Astrocyte (in vitro differentiated cells and primary cell): Measurements from ENCODE around the gene GJC1. TPM values are rescaled to one million over a fixed set of nuclear protein-coding genes. Genes with fewer than 3 reads are reported as not detected.

ENCODE experiments used
- DNase-seq: peaks from one replicate; pipeline ENCODE4 v3.0.0-alpha.2; 2010; ENCODE audit warnings: low read depth
- FAIRE-seq: peaks from 2 replicates; lab custom pipeline; 2011; peaks lifted over from hg19 to GRCh38; lab: Jason Lieb, UNC
- H2AFZ ChIP-seq: 2 replicates; pipeline ENCODE4 v1.6.0; 2012; ENCODE audit warnings: low read depth, low read length, inconsistent platforms
- H3K27ac ChIP-seq: 2 replicates; pipeline ENCODE4 v1.5.1; 2011; ENCODE audit warnings: low read depth, low read length, inconsistent platforms
- H3K27me3 ChIP-seq: 2 replicates; pipeline ENCODE4 v1.6.0; 2011; ENCODE audit warnings: low read length, inconsistent platforms; ENCODE audit not compliant: insufficient read depth
- H3K36me3 ChIP-seq: 2 replicates; pipeline ENCODE4 v1.5.1; 2011; ENCODE audit warnings: low read length, inconsistent platforms; ENCODE audit not compliant: insufficient read depth
- H3K4me1 ChIP-seq: 2 replicates; pipeline ENCODE4 v1.5.1; 2011; ENCODE audit warnings: low read length, inconsistent platforms; ENCODE audit not compliant: insufficient read depth
- H3K4me2 ChIP-seq: 2 replicates; pipeline ENCODE4 v1.6.0; 2012; ENCODE audit warnings: low read length, inconsistent platforms
- H3K4me3 ChIP-seq: 2 replicates; pipeline ENCODE4 v1.5.1; 2011; ENCODE audit warnings: low read depth, mild to moderate bottlenecking, low read length, inconsistent platforms; ENCODE audit not compliant: insufficient read depth
- H3K79me2 ChIP-seq: 2 replicates; pipeline ENCODE4 v1.6.0; 2012; ENCODE audit warnings: mild to moderate bottlenecking, low read length, inconsistent platforms; ENCODE audit not compliant: insufficient read depth
- H3K9ac ChIP-seq: 2 replicates; pipeline ENCODE4 v1.6.0; 2012; ENCODE audit warnings: mild to moderate bottlenecking, low read length, inconsistent platforms
- H3K9me3 ChIP-seq: 2 replicates; pipeline ENCODE4 v1.5.1; 2012; ENCODE audit warnings: low read depth, mild to moderate bottlenecking, low read length, inconsistent platforms; ENCODE audit not compliant: insufficient read depth
- H4K20me1 ChIP-seq: 2 replicates; pipeline ENCODE4 v1.6.0; 2012; ENCODE audit warnings: low read length, inconsistent platforms; ENCODE audit not compliant: insufficient read depth
- H3K27ac Mint-ChIP-seq: one replicate; pipeline ENCODE4 v1.8.0; 2021; ENCODE audit warnings: mild to moderate bottlenecking, mixed read lengths; ENCODE audit not compliant: unreplicated experiment
- H3K27me3 Mint-ChIP-seq: one replicate; pipeline ENCODE4 v1.8.0; 2021; ENCODE audit warnings: low read depth, mixed read lengths; ENCODE audit not compliant: unreplicated experiment
- H3K36me3 Mint-ChIP-seq: one replicate; pipeline ENCODE4 v1.8.0; 2021; ENCODE audit warnings: low read depth, mixed read lengths; ENCODE audit not compliant: unreplicated experiment
- H3K4me1 Mint-ChIP-seq: one replicate; pipeline ENCODE4 v1.8.0; 2021; ENCODE audit warnings: low read depth, mixed read lengths; ENCODE audit not compliant: unreplicated experiment
- H3K4me3 Mint-ChIP-seq: one replicate; pipeline ENCODE4 v1.8.0; 2021; ENCODE audit warnings: mild to moderate bottlenecking, moderate library complexity, mixed read lengths; ENCODE audit not compliant: unreplicated experiment
- H3K9me3 Mint-ChIP-seq: one replicate; pipeline ENCODE4 v1.8.0; 2021; ENCODE audit warnings: mild to moderate bottlenecking, mixed read lengths; ENCODE audit not compliant: unreplicated experiment
- CTCF ChIP-seq: IDR thresholded peaks from 2 replicates; pipeline ENCODE4 v1.5.1; 2011; ENCODE audit warnings: low read depth, mild to moderate bottlenecking, inconsistent platforms, low read length, moderate library complexity; ENCODE audit not compliant: insufficient read depth
- EZH2 ChIP-seq: IDR thresholded peaks from 2 replicates; pipeline ENCODE4 v1.6.1; 2012; ENCODE audit warnings: mild to moderate bottlenecking, low read length, inconsistent platforms; ENCODE audit not compliant: insufficient read depth
- total RNA-seq: library from RNA; stranded (reverse); gene quantifications from 2 replicates; pipeline ENCODE4 v1.2.1, GENCODE V29; 2021

GJC1 gene
- total RNA-seq, 1 donor from 2014 or later = 38.4 TPM

GRCh38 chr17:44754276-44754675 is 75.8 kb downstream of the GJC1 start:
- no peak for TF ChIP-seq EZH2
- TF ChIP-seq CTCF = no peak
- Histone ChIP-seq H4K20me1 (no peaks in the 10 kb centered on the region), H3K4me2 (no peak overlapping the region), H3K4me1 (no peaks in the 10 kb centered on the region), H3K27ac (no peak overlapping the region), H3K79me2 (no peaks in the 10 kb centered on the region), H3K4me3 (no peak overlapping the region), H2AFZ (no peak overlapping the region), H3K36me3 (no peaks in the 10 kb centered on the region), H3K9ac (no peak overlapping the region), H3K27me3 (peaks cover 7% of the 10 kb centered on the region), H3K9me3 (no peaks in the 10 kb centered on the region)
- H3K27ac Mint-ChIP-seq = no peak overlapping the region
- H3K4me3 Mint-ChIP-seq = no peak overlapping the region
- no peaks in the 10 kb centered on the region for H3K9me3 Mint-ChIP-seq
- peaks cover 13% of the 10 kb centered on the region for H3K36me3 Mint-ChIP-seq
- FAIRE-seq (no peak), DNase-seq (no peak)
- peaks cover 22% of the 10 kb centered on the region for H3K27me3 Mint-ChIP-seq
- H3K4me1 Mint-ChIP-seq = no peaks in the 10 kb centered on the region

DNA sequence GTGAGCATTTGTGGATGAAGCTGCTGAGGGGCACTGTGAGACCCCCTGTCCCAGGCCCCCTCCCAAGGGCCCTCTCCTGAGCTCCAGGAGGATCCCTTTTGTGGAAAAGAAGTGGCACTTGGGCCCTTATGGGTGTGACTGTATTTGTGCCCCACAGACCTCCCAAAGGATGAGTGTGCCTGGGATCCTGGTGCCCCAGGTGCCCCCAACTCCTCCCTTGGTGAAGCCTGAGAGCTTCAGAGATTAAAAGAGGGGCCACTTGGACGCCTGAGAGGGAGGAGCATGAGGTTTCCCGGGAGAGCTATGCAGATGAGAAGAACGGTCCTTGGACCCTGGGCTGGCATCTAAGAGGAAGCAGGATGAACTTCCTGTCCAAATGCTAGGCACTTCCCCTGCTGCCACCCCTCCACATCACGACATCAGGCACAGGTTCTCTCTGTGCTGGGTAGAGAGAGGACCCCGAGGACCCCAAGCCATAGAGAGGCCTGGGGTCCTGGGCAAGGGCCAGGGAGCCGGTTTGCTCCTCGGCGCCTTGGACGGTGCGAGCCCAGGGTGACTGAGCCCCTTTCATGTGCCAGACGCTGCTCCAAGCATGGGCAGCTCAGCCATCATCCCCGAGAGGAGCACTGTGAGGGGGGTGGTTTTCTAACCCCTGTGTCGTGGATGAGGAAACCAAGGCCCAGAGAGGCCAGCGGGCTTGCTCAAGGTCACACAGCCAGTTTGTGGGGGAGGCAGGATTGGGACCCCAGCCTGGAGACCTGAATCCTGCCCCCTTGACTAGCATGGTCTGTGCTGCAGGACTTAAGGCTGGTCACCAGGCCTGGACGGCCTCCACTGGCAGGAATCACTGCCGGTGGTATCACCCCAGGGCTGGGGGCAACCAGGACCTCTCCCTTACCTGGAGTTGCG is 76.9 kb downstream of the GJC1 start:
- no peak overlapping the region for H2AFZ ChIP-seq
- no peaks in the 10 kb centered on the region for H3K79me2 ChIP-seq
- peaks cover 4% of the 10 kb centered on the region for H3K27me3 ChIP-seq
- Mint-ChIP-seq H3K4me3 (no peak overlapping the region), H3K4me1 (no peaks in the 10 kb centered on the region), H3K27ac (no peak overlapping the region), H3K9me3 (no peaks in the 10 kb centered on the region), H3K36me3 (peaks cover 16% of the 10 kb centered on the region), H3K27me3 (peaks cover 21% of the 10 kb centered on the region)
- H3K4me3 ChIP-seq = no peak overlapping the region
- no peaks in the 10 kb centered on the region for H3K4me1 ChIP-seq
- no peak overlapping the region for H3K27ac ChIP-seq
- no peak for DNase-seq
- H4K20me1 ChIP-seq = no peaks in the 10 kb centered on the region
- no peak overlapping the region for H3K9ac ChIP-seq
- TF ChIP-seq EZH2 (no peak), CTCF (no peak)
- H3K36me3 ChIP-seq = no peaks in the 10 kb centered on the region
- no peaks in the 10 kb centered on the region for H3K9me3 ChIP-seq
- no peak overlapping the region for H3K4me2 ChIP-seq
- no peak for FAIRE-seq

DNA sequence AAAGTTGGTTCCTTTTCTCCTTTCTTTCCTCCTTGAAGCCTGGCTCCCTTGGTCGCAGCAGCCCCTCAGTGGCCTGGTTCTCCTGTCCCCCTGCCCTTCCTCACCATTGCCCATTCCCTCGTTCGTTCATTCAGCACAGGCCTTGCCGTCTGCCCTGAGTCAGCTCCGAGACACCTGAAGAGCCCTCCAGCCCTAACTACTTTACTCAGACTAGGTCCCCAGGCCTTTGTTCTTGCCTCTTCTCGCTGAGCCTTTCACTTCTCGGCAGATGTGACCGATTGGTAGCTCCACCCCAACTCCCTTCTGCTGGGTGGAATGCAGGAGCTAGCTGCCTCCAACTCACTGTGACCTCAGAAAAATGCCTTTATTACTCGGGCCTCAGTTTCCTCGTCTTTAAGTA is 78.3 kb downstream of the GJC1 start:
- no peak for DNase-seq
- H3K27me3 ChIP-seq = no peaks in the 10 kb centered on the region
- H3K36me3 ChIP-seq = no peaks in the 10 kb centered on the region
- TF ChIP-seq EZH2 (no peak), CTCF (no peak)
- H3K4me3 ChIP-seq = no peak overlapping the region
- H3K27ac Mint-ChIP-seq = no peak overlapping the region
- peaks cover 13% of the 10 kb centered on the region for H3K27me3 Mint-ChIP-seq
- no peaks in the 10 kb centered on the region for H3K79me2 ChIP-seq
- no peaks in the 10 kb centered on the region for H3K9me3 Mint-ChIP-seq
- H2AFZ ChIP-seq = no peak overlapping the region
- H3K9me3 ChIP-seq = no peaks in the 10 kb centered on the region
- no peak overlapping the region for H3K27ac ChIP-seq
- FAIRE-seq = no peak
- H3K36me3 Mint-ChIP-seq = peaks cover 19% of the 10 kb centered on the region
- H3K4me1 Mint-ChIP-seq = no peaks in the 10 kb centered on the region
- H4K20me1 ChIP-seq = no peaks in the 10 kb centered on the region
- H3K9ac ChIP-seq = no peak overlapping the region
- no peak overlapping the region for H3K4me2 ChIP-seq
- H3K4me3 Mint-ChIP-seq = no peak overlapping the region
- H3K4me1 ChIP-seq = no peaks in the 10 kb centered on the region
